ENCODE measurements around the gene FOXP2. TPM values are rescaled to one million over a fixed set of nuclear protein-coding genes. Genes with fewer than 3 reads are reported as not detected.

FOXP2 gene
- total RNA-seq, 1 donor from 2014 or later = 12.1 TPM

GRCh38 chr7:114459574-114459973 lies 45.0 kb downstream of the FOXP2 start:
- TF ChIP-seq CTCF (IDR thresholded peaks at IDR 0.05) = no peak
- Mint-ChIP-seq H3K4me1 (ENCODE audit: low read depth) (no peaks in the 10 kb centered on the region), H3K27ac (ENCODE audit: unreplicated experiment) (no peak overlapping the region), H3K4me3 (ENCODE audit: unreplicated experiment) (no peak overlapping the region), H3K9me3 (ENCODE audit: low read depth) (no peaks in the 10 kb centered on the region), H3K27me3 (ENCODE audit: low read depth) (no peaks in the 10 kb centered on the region), H3K36me3 (ENCODE audit: low read depth) (no peaks in the 10 kb centered on the region)
- no peak for DNase-seq (ENCODE audit: low spot score)

DNA sequence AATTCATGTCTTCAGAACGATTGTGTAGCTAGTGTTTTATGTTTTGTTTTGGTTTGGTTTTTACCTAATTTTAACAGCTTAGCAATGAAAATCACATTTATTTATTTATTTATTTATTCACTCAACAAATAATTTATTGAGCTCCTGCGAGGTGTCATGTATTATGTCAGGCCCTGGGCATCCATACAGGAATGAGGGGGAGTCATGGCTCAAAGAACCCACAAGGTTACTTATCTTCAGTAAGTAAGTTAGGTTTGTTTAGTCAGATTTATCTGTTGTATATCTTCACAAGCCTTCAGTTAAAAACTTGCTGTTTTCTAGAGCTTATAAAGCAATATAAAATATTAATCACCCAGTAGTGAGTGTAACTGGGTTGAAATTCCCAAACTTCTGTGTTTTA lies 45.4 kb downstream of the FOXP2 start:
- Mint-ChIP-seq H3K27ac (ENCODE audit: unreplicated experiment) (no peak overlapping the region), H3K9me3 (ENCODE audit: low read depth) (no peaks in the 10 kb centered on the region), H3K27me3 (ENCODE audit: low read depth) (no peaks in the 10 kb centered on the region), H3K4me3 (ENCODE audit: unreplicated experiment) (no peak overlapping the region), H3K4me1 (ENCODE audit: low read depth) (no peaks in the 10 kb centered on the region), H3K36me3 (ENCODE audit: low read depth) (no peaks in the 10 kb centered on the region)
- TF ChIP-seq CTCF (IDR thresholded peaks at IDR 0.05) = no peak
- DNase-seq (ENCODE audit: low spot score) = no peak

- H3K27me3 Mint-ChIP-seq (ENCODE audit: low read depth) = no peaks in the 10 kb centered on the region
- no peak overlapping the region for H3K27ac Mint-ChIP-seq (ENCODE audit: unreplicated experiment)
- no peaks in the 10 kb centered on the region for H3K9me3 Mint-ChIP-seq (ENCODE audit: low read depth)
- peaks cover 23% of the 10 kb centered on the region for H3K4me1 Mint-ChIP-seq (ENCODE audit: low read depth)
- DNase-seq (ENCODE audit: low spot score) = no peak
- H3K36me3 Mint-ChIP-seq (ENCODE audit: low read depth) = no peaks in the 10 kb centered on the region
- TF ChIP-seq CTCF (IDR thresholded peaks at IDR 0.05) = no peak
- no peak overlapping the region for H3K4me3 Mint-ChIP-seq (ENCODE audit: unreplicated experiment)
These were observed 52.3 kb downstream of the FOXP2 start for GRCh38 chr7:114466917-114467316.

- H3K27ac Mint-ChIP-seq (ENCODE audit: unreplicated experiment) = no peak overlapping the region
- no peaks in the 10 kb centered on the region for H3K9me3 Mint-ChIP-seq (ENCODE audit: low read depth)
- H3K36me3 Mint-ChIP-seq (ENCODE audit: low read depth) = no peaks in the 10 kb centered on the region
- peaks cover 23% of the 10 kb centered on the region for H3K4me1 Mint-ChIP-seq (ENCODE audit: low read depth)
- no peak overlapping the region for H3K4me3 Mint-ChIP-seq (ENCODE audit: unreplicated experiment)
- no peaks in the 10 kb centered on the region for H3K27me3 Mint-ChIP-seq (ENCODE audit: low read depth)
- TF ChIP-seq CTCF (IDR thresholded peaks at IDR 0.05) = no peak
- no peak for DNase-seq (ENCODE audit: low spot score)
These were observed 54.2 kb downstream of the FOXP2 start for GRCh38 chr7:114468844-114469243.

DNA sequence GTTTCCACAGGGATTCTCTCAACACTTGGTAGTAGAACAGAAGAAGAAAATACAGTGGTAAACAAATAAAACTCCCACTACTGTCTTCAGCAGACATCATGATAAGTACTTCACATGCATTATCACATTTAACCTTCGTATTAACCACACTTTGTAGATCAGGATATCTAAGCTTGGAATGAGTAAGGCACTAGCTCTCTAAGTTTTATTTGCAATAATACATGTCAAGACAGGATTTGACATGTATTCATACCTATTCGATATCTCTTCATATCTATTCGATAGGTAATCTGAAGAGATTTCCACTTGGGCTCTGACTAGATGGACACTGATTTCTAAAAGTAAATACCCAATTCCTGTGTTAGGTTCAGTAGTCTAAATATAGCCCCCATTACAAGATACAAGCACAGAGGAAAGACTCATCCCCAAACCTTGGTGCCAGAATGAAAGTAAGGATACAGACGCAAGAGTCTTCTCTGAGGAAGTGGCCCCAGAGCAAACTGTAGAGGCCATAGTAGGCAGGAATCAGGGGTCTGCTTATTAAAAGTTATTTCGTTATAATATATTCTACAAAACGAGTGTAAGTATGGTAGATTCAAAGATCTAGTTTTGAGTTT lies 58.4 kb downstream of the FOXP2 start:
- peaks cover 13% of the 10 kb centered on the region for H3K4me1 Mint-ChIP-seq (ENCODE audit: low read depth)
- H3K4me3 Mint-ChIP-seq (ENCODE audit: unreplicated experiment) = no peak overlapping the region
- DNase-seq (ENCODE audit: low spot score) = no peak
- no peak overlapping the region for H3K27ac Mint-ChIP-seq (ENCODE audit: unreplicated experiment)
- peaks cover 7% of the 10 kb centered on the region for H3K9me3 Mint-ChIP-seq (ENCODE audit: low read depth)
- H3K27me3 Mint-ChIP-seq (ENCODE audit: low read depth) = no peaks in the 10 kb centered on the region
- no peaks in the 10 kb centered on the region for H3K36me3 Mint-ChIP-seq (ENCODE audit: low read depth)
- TF ChIP-seq CTCF (IDR thresholded peaks at IDR 0.05) = no peak

Data from chondrocyte (in vitro differentiated cells).